Keratinocyte (primary cell): ENCODE measurements around the gene FGF5. TPM values are rescaled to one million over a fixed set of nuclear protein-coding genes. Genes with fewer than 3 reads are reported as not detected.

Source experiments
- DNase-seq: peaks from one replicate; pipeline ENCODE4 v3.0.0-alpha.2; 2011; ENCODE audit warnings: low read depth, missing footprints, low spot score
- FAIRE-seq: peaks from 2 replicates; lab custom pipeline; 2011; peaks lifted over from hg19 to GRCh38; lab: Jason Lieb, UNC
- H2AFZ ChIP-seq: 2 replicates; pipeline ENCODE4 v1.6.0; 2012; ENCODE audit warnings: low read length, control low read depth, inconsistent platforms; ENCODE audit not compliant: control insufficient read depth
- H3K27ac ChIP-seq: 2 replicates; pipeline ENCODE4 v1.5.1; 2011; ENCODE audit warnings: low read length; ENCODE audit not compliant: control insufficient read depth, insufficient read depth
- H3K27me3 ChIP-seq: 3 replicates; pipeline ENCODE4 v1.6.0; 2011; ENCODE audit warnings: low read length; ENCODE audit not compliant: control insufficient read depth, insufficient read depth; ENCODE audit errors: extremely low read depth
- H3K36me3 ChIP-seq, 2 experiments: 2 replicates in 1 of 2; 3 replicates in 1 of 2; pipeline ENCODE4 v1.5.1; 2011; ENCODE audit warnings: low read length in 2 of 2, mild to moderate bottlenecking in 1 of 2; ENCODE audit not compliant: control insufficient read depth in 2 of 2, insufficient read depth in 2 of 2; ENCODE audit errors: extremely low read depth in 1 of 2
- H3K4me1 ChIP-seq: 3 replicates; pipeline ENCODE4 v1.5.1; 2011; ENCODE audit warnings: low read length; ENCODE audit not compliant: control insufficient read depth, insufficient read depth; ENCODE audit errors: extremely low read depth
- H3K4me2 ChIP-seq: 3 replicates; pipeline ENCODE4 v1.6.0; 2011; ENCODE audit warnings: low read depth, low read length; ENCODE audit not compliant: control insufficient read depth, insufficient read depth; ENCODE audit errors: extremely low read depth
- H3K4me3 ChIP-seq, 3 experiments: fragments of 200-600 bp in 1 of 3; sonication (generic) in 1 of 3; 2 replicates in 2 of 3; 3 replicates in 1 of 3; pipeline ENCODE4 v1.5.1; 2011 to 2016; ENCODE audit warnings: low read length in 3 of 3, mild to moderate bottlenecking in 3 of 3, control low read depth in 2 of 3, inconsistent platforms in 1 of 3, low read depth in 1 of 3, mixed read lengths in 1 of 3, mixed run types in 1 of 3, moderate library complexity in 1 of 3; ENCODE audit not compliant: control insufficient read depth in 2 of 3, insufficient read depth in 2 of 3; ENCODE audit errors: extremely low read depth in 1 of 3
- H3K79me2 ChIP-seq: 2 replicates; pipeline ENCODE4 v1.6.0; 2012; ENCODE audit warnings: low read length; ENCODE audit not compliant: control insufficient read depth, insufficient read depth
- H3K9ac ChIP-seq: 3 replicates; pipeline ENCODE4 v1.6.0; 2011; ENCODE audit warnings: low read length; ENCODE audit not compliant: control insufficient read depth, insufficient read depth; ENCODE audit errors: extremely low read depth
- H3K9me1 ChIP-seq: 3 replicates; pipeline ENCODE4 v1.6.0; 2011; ENCODE audit warnings: low read length; ENCODE audit not compliant: control insufficient read depth, insufficient read depth; ENCODE audit errors: extremely low read depth
- H3K9me3 ChIP-seq: 2 replicates; pipeline ENCODE4 v1.5.1; 2012; ENCODE audit warnings: low read depth, low read length; ENCODE audit not compliant: control insufficient read depth
- H4K20me1 ChIP-seq: 3 replicates; pipeline ENCODE4 v1.6.0; 2011; ENCODE audit warnings: low read length; ENCODE audit not compliant: control insufficient read depth, insufficient read depth; ENCODE audit errors: extremely low read depth
- EZH2 ChIP-seq: IDR thresholded peaks from one replicate; pipeline ENCODE4 v1.6.1; 2012; ENCODE audit warnings: inconsistent platforms, mild to moderate bottlenecking, low read length, moderate library complexity
- dilution Hi-C: fragments of 300-500 bp; cut with MboI; formaldehyde crosslinking; loops from one replicate; pipeline ENCODE4 v1.7.0; 2020; ENCODE audit warnings: low sequenced_read_pairs; ENCODE audit not compliant: extremely low pct_ligation_motif_present
- polyA minus RNA-seq, 3 experiments: library from RNA; depleted of rRNA, polyadenylated mRNA; stranded (reverse); fragments of >200 nt; gene quantifications; 1 replicate in 1 of 3; 2 replicates in 1 of 3; 3 replicates in 1 of 3; pipeline ENCODE4 v1.2.3, GENCODE V29; 2011
- polyA plus RNA-seq, 5 experiments: library from polyadenylated mRNA; depleted of rRNA in 3 of 5; stranded (reverse) in 3 of 5; stranded (forward) in 1 of 5; unstranded in 1 of 5; fragments of >200 nt; gene quantifications; 1 replicate in 1 of 5; 2 replicates in 3 of 5; 3 replicates in 1 of 5; pipeline versions ENCODE4 v1.2.1 to v1.2.3, GENCODE V29; 2011 to 2012; ENCODE audit warnings: missing spikeins in 2 of 5, low read depth in 1 of 5, low replicate concordance in 1 of 5
- TF ChIP-seq, protein P1 (sequence below), 3 experiments: IDR thresholded peaks in 1 of 3; conservative IDR thresholded peaks in 1 of 3; optimal IDR thresholded peaks in 1 of 3; 2 replicates in 2 of 3; 3 replicates in 1 of 3; pipeline versions ENCODE3 to v1.5.1; 2011; ENCODE audit warnings: low read length in 3 of 3, mild to moderate bottlenecking in 3 of 3, moderate library complexity in 2 of 3, control low read depth in 1 of 3, inconsistent platforms in 1 of 3; ENCODE audit not compliant: insufficient read depth in 2 of 3; ENCODE audit errors: extremely low read depth in 1 of 3

The FGF5 gene, protein sequence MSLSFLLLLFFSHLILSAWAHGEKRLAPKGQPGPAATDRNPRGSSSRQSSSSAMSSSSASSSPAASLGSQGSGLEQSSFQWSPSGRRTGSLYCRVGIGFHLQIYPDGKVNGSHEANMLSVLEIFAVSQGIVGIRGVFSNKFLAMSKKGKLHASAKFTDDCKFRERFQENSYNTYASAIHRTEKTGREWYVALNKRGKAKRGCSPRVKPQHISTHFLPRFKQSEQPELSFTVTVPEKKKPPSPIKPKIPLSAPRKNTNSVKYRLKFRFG
- polyA plus RNA-seq (3.9 to 5.4 TPM (median 4.4 TPM) in 3 replicates), polyA minus RNA-seq (4.7 to 8.3 TPM (median 5.6 TPM) in 3 replicates)
- polyA plus RNA-seq (2011; ENCODE audit: low read depth), result 1.9 TPM
- 4.4 and 6.0 TPM in 2 replicates for polyA plus RNA-seq (2011; cell fraction: cytosol; rRNA removed)
- 4.9 and 5.1 TPM in 2 replicates for polyA plus RNA-seq (2011; cell fraction: nucleus; rRNA removed)
- polyA plus RNA-seq (2012; ENCODE audit: low replicate concordance), result 1.0 and 5.1 TPM in 2 replicates
- polyA minus RNA-seq (2011; cell fraction: cytosol; rRNA and poly(A)+ RNA removed), result 12.3 TPM
- 7.5 and 12.9 TPM in 2 replicates for polyA minus RNA-seq (2011; cell fraction: nucleus; rRNA and poly(A)+ RNA removed)

DNA sequence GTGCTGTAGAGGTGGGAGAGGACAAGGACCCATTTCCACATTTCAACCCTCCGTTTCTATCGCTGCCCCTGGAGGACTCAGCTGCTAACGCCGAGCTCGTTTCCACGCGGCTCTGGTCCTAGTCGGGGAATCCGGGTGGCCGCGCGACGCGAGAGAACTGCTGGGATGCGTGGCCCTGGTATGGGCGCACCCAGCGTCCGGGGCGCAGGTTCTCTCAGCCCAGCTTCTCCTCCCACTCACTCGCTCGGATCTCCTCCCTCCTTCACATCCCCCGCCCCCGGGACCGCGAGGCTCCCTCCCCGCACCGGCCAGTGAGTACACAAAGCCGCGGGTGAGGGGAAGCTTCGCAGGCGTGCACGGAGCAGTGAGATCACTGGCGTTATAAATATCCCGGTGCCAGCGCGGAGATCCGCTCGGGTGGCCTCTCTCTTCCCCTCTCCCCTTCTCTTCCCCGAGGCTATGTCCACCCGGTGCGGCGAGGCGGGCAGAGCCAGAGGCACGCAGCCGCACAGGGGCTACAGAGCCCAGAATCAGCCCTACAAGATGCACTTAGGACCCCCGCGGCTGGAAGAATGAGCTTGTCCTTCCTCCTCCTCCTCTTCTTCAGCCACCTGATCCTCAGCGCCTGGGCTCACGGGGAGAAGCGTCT lies at the start of gene FGF5:
FGF5 (plus strand) TSS at position 412 of the 649 bp plus-strand sequence; CDS start at position 573, 161 bp downstream.
- Histone ChIP-seq H3K27ac (peak within 1 kb of the TSS; percentile 44), H3K4me1 (peaks cover 13% of the 10 kb centered on the region), H3K79me2 (no peaks in the 10 kb centered on the region), H3K4me2 (peak within 1 kb of the TSS; percentile 97), H4K20me1 (no peaks in the 10 kb centered on the region), H3K27me3 (peaks cover 53% of the 10 kb centered on the region), H3K36me3 (no peaks in the 10 kb centered on the region), H2AFZ (peak within 1 kb of the TSS; percentile 93), H3K4me3 (peak within 1 kb of the TSS; percentile 50 to 83 (median 75)), H3K9me1 (no peaks in the 10 kb centered on the region), H3K9me3 (no peaks in the 10 kb centered on the region), H3K9ac (peak within 1 kb of the TSS; percentile 79)
- FAIRE-seq (peak; percentile 34), DNase-seq (no peak)
- dilution Hi-C loops, result no loop called here
- TF ChIP-seq, protein P1, sequence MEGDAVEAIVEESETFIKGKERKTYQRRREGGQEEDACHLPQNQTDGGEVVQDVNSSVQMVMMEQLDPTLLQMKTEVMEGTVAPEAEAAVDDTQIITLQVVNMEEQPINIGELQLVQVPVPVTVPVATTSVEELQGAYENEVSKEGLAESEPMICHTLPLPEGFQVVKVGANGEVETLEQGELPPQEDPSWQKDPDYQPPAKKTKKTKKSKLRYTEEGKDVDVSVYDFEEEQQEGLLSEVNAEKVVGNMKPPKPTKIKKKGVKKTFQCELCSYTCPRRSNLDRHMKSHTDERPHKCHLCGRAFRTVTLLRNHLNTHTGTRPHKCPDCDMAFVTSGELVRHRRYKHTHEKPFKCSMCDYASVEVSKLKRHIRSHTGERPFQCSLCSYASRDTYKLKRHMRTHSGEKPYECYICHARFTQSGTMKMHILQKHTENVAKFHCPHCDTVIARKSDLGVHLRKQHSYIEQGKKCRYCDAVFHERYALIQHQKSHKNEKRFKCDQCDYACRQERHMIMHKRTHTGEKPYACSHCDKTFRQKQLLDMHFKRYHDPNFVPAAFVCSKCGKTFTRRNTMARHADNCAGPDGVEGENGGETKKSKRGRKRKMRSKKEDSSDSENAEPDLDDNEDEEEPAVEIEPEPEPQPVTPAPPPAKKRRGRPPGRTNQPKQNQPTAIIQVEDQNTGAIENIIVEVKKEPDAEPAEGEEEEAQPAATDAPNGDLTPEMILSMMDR (optimal IDR thresholded peaks at IDR 0.05 in 1 of 3, IDR thresholded peaks at IDR 0.05 in 1 of 3, conservative IDR thresholded peaks at IDR 0.05 in 1 of 3; ENCODE audit: extremely low read depth in 1 of 3, insufficient read depth in 2 of 3, low read length in 3 of 3), result no peak
- TF ChIP-seq EZH2, result no peak

DNA sequence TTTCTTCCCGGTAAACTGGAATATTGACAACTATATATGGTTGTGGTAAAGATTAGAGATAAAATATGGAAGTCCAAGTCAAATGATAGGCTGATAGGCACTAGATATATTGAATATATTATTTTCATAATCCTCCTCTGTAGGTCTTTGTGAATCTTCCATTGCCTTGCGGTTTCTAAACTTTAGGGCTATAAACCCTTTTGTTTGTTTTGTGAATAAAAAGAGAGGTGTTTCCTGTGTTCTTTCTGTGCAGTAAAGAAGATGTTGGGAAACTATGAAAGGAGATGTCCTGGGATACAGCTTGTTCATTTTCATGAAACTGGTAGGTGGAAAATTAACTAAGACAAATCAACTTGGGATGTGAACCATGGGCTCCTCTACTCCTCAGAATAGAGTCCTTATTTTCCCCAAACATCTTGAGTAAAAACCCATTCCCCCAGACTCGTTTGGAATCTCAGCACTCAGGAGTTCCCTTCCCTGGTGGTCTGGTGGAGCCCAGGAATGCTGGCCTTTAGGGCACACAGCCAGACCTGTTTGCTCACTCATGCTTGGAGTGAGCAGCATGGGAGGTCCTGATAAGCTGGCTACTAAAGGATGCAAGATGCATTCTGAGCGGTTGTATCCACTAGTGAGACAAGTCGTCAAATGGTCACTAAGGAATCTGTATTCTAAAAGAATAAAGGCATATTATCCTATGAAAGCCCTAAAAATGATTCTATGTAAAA lies 47.0 kb upstream of the FGF5 start:
- H3K36me3 ChIP-seq, result no peaks in the 10 kb centered on the region
- no peak for FAIRE-seq
- peaks cover 17% of the 10 kb centered on the region for H3K27me3 ChIP-seq
- H3K9me3 ChIP-seq, result no peaks in the 10 kb centered on the region
- no peaks in the 10 kb centered on the region for H4K20me1 ChIP-seq
- no peaks in the 10 kb centered on the region for H3K4me1 ChIP-seq
- H3K27ac ChIP-seq, result no peak overlapping the region
- H2AFZ ChIP-seq, result no peak overlapping the region
- no peak overlapping the region for H3K4me2 ChIP-seq
- H3K9me1 ChIP-seq, result no peaks in the 10 kb centered on the region
- no peak overlapping the region for H3K4me3 ChIP-seq
- no peaks in the 10 kb centered on the region for H3K79me2 ChIP-seq
- no peak for TF ChIP-seq EZH2
- H3K9ac ChIP-seq, result no peak overlapping the region
- dilution Hi-C loops, result no loop called here
- no peak for DNase-seq
